Liver (tissue), 9 donors: Measurements from ENCODE around the gene CALCR. TPM values are rescaled to one million over a fixed set of nuclear protein-coding genes. Genes with fewer than 3 reads are reported as not detected.
A peak's percentile ranks its signal among the peaks of the same experiment; 100 is the strongest.

ENCODE experiments used
- DNase-seq: peaks from one replicate; pipeline ENCODE4 v3.0.0-alpha.2; 2017; ENCODE audit warnings: low spot score
- H3K27ac ChIP-seq, 2 donors: one replicate each; pipeline ENCODE4 v1.7.0; 2013; ENCODE audit warnings: inconsistent platforms in 2 of 2, low read length in 2 of 2, control low read depth in 1 of 2, low read depth in 1 of 2, mild to moderate bottlenecking in 1 of 2
- H3K27me3 ChIP-seq, 4 donors: one replicate each; pipeline versions ENCODE4 v1.6.1 to v1.7.0; 2013; ENCODE audit warnings: low read length in 3 of 4, inconsistent platforms in 1 of 4, mild to moderate bottlenecking in 1 of 4, moderate library complexity in 1 of 4; ENCODE audit not compliant: control insufficient read depth in 4 of 4, insufficient read depth in 4 of 4
- H3K36me3 ChIP-seq, 4 donors: one replicate each; pipeline versions ENCODE4 v1.6.1 to v1.7.0; 2013; ENCODE audit warnings: low read length in 3 of 4, mild to moderate bottlenecking in 3 of 4, low read depth in 1 of 4, moderate library complexity in 1 of 4; ENCODE audit not compliant: control insufficient read depth in 4 of 4, insufficient read depth in 3 of 4
- H3K4me1 ChIP-seq, 4 donors: one replicate each; pipeline versions ENCODE4 v1.6.1 to v1.7.0; 2013; ENCODE audit warnings: low read length in 3 of 4, mild to moderate bottlenecking in 3 of 4, moderate library complexity in 1 of 4; ENCODE audit not compliant: control insufficient read depth in 4 of 4, insufficient read depth in 4 of 4
- H3K4me3 ChIP-seq, 3 donors: one replicate each; pipeline versions ENCODE4 v1.6.1 to v1.7.0; 2013; ENCODE audit warnings: low read length in 3 of 3, control low read depth in 1 of 3, low read depth in 1 of 3, mild to moderate bottlenecking in 1 of 3
- H3K9ac ChIP-seq, 2 donors: one replicate each; pipeline ENCODE4 v1.7.0; 2013; ENCODE audit warnings: low read length in 2 of 2, mild to moderate bottlenecking in 2 of 2, moderate library complexity in 2 of 2, control low read depth in 1 of 2, low read depth in 1 of 2
- H3K9me3 ChIP-seq, 4 donors: one replicate each; pipeline versions ENCODE4 v1.6.1 to v1.7.0; 2013; ENCODE audit warnings: low read length in 3 of 4; ENCODE audit not compliant: control insufficient read depth in 4 of 4
- ATF3 ChIP-seq: IDR thresholded peaks from 2 replicates; pipeline ENCODE4 v1.6.1; 2016; ENCODE audit warnings: antibody characterized with exemption
- CTCF ChIP-seq: fragments of 150-350 bp; IDR thresholded peaks from 2 replicates; pipeline ENCODE4 v1.5.1; 2017; ENCODE audit warnings: improper control_type of control experiment, low read depth, low read length; ENCODE audit not compliant: missing input control
- EGR1 ChIP-seq, 2 donors: IDR thresholded peaks; 2 replicates each; pipeline ENCODE4 v1.6.1; 2016 to 2018; ENCODE audit warnings: antibody characterized with exemption in 2 of 2, low read depth in 2 of 2
- FOXA2 ChIP-seq: IDR thresholded peaks from 2 replicates; pipeline ENCODE4 v1.6.1; 2016; ENCODE audit warnings: antibody characterized with exemption
- HNF4A ChIP-seq, 2 donors: conservative IDR thresholded peaks; 2 replicates each; pipeline ENCODE4 v1.6.1; 2016; ENCODE audit warnings: antibody characterized with exemption in 2 of 2, mild to moderate bottlenecking in 2 of 2
- JUND ChIP-seq, 2 donors: IDR thresholded peaks; 2 replicates each; pipeline ENCODE4 v1.6.1; 2016; ENCODE audit warnings: antibody characterized with exemption in 2 of 2
- MAX ChIP-seq: IDR thresholded peaks from 2 replicates; pipeline ENCODE4 v1.6.1; 2016; ENCODE audit warnings: antibody characterized with exemption
- RAD21 ChIP-seq, 2 donors: IDR thresholded peaks; 2 replicates each; pipeline ENCODE4 v1.6.1; 2016; ENCODE audit warnings: antibody characterized with exemption in 2 of 2, mild to moderate bottlenecking in 2 of 2
- REST ChIP-seq: IDR thresholded peaks from 2 replicates; pipeline ENCODE4 v1.6.1; 2016; ENCODE audit warnings: antibody characterized with exemption, mild to moderate bottlenecking
- RXRA ChIP-seq, 2 donors: IDR thresholded peaks; 2 replicates each; pipeline ENCODE4 v1.6.1; 2017 to 2018; ENCODE audit warnings: antibody characterized with exemption in 2 of 2, mild to moderate bottlenecking in 1 of 2
- SP1 ChIP-seq: IDR thresholded peaks from 2 replicates; pipeline ENCODE4 v1.6.1; 2018; ENCODE audit warnings: antibody characterized with exemption, mild to moderate bottlenecking
- TAF1 ChIP-seq: conservative IDR thresholded peaks from 2 replicates; pipeline ENCODE4 v1.6.1; 2016; ENCODE audit warnings: antibody characterized with exemption, mild to moderate bottlenecking
- WGBS: extraction: QIAGEN DNeasy Blood & Tissue Kit; methylation state at CpG from one replicate; pipeline ENCODE4 v1.1.7; 2013; 5-methylcytosine and 5-hydroxymethylcytosine counted together
- polyA plus RNA-seq, 2 donors: library from polyadenylated mRNA; stranded (reverse) in 1 of 2; unstranded in 1 of 2; fragments of 200-250 nt in 1 of 2; fragments of >200 nt in 1 of 2; fragmentation: Nextera tagmentation in 1 of 2; extraction: Ambion mirVana in 1 of 2; gene quantifications; one replicate each; pipeline versions ENCODE4 v1.2.1 to v1.2.3, GENCODE V29; 2013 to 2015
- total RNA-seq, 2 donors: library from RNA; depleted of rRNA; stranded (reverse); fragments of >200 nt; gene quantifications; one replicate each; pipeline ENCODE4 v1.2.3, GENCODE V29; 2014
- TF ChIP-seq, protein P1 (sequence below): IDR thresholded peaks from 2 replicates; pipeline ENCODE4 v1.6.1; 2016; ENCODE audit warnings: antibody characterized with exemption
- donor health status: healthy.
- donor health status: healthy.
- donor health status: healthy.
- donor health status: healthy.
- donor health status: healthy.

The CALCR gene
- total and polyA plus RNA-seq, 4 donors, result 0.19 TPM; not detected in 3

GRCh38 chr7:93559639-93560491 lies 14.7 kb downstream of the CALCR start (continued):
- no peak for TF ChIP-seq REST

- Histone ChIP-seq H3K4me1 (no peaks in the 10 kb centered on the region), H3K27me3 (no peaks in the 10 kb centered on the region), H3K9me3 (no peaks in the 10 kb centered on the region), H3K4me3 (no peak overlapping the region), H3K36me3 (no peaks in the 10 kb centered on the region), H3K9ac (no peak overlapping the region), H3K27ac (no peak overlapping the region)
- no peak for TF ChIP-seq FOXA2
- TF ChIP-seq HNF4A (conservative IDR thresholded peaks at IDR 0.05), result peak in 1 of 2 donors; percentile 3
- no peak for TF ChIP-seq TAF1
- no peak for DNase-seq
- WGBS, result 69% methylated on average over 3 of the region's 3 CpGs
These were observed 15.6 kb downstream of the CALCR start for GRCh38 chr7:93558705-93559614.

DNA sequence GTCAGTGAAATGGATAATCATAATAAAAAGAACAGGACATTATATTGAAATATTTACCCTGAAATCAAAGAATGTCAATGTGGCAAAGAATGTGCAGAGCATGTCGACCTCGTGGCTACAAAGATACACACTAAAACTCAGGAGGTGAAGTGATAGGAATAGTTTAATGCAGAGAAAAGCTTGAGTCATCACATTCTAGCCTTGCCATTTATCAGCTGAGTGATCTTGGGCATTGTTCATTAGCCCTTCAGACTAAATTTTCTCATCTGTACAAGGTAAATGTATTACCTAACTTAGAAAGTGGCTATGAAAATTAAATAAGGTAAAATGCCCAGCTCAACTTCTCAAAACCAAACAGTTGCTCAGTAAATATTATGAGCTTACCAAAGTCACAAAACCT lies 22.6 kb downstream of the CALCR start:
- H3K27ac ChIP-seq, result no peak overlapping the region
- H3K4me1 ChIP-seq, result no peaks in the 10 kb centered on the region
- no peaks in the 10 kb centered on the region for H3K27me3 ChIP-seq
- no peak overlapping the region for H3K9ac ChIP-seq
- no peaks in the 10 kb centered on the region for H3K9me3 ChIP-seq
- no peak for TF ChIP-seq RAD21 (IDR thresholded peaks at IDR 0.05)
- no peak for TF ChIP-seq MAX
- TF ChIP-seq HNF4A (conservative IDR thresholded peaks at IDR 0.05), result no peak
- no peak for TF ChIP-seq EGR1 (IDR thresholded peaks at IDR 0.05; ENCODE audit: low read depth in 2 of 2)
- no peak for TF ChIP-seq ATF3
- no peak for TF ChIP-seq CTCF
- TF ChIP-seq REST, result no peak
- TF ChIP-seq, protein P1, sequence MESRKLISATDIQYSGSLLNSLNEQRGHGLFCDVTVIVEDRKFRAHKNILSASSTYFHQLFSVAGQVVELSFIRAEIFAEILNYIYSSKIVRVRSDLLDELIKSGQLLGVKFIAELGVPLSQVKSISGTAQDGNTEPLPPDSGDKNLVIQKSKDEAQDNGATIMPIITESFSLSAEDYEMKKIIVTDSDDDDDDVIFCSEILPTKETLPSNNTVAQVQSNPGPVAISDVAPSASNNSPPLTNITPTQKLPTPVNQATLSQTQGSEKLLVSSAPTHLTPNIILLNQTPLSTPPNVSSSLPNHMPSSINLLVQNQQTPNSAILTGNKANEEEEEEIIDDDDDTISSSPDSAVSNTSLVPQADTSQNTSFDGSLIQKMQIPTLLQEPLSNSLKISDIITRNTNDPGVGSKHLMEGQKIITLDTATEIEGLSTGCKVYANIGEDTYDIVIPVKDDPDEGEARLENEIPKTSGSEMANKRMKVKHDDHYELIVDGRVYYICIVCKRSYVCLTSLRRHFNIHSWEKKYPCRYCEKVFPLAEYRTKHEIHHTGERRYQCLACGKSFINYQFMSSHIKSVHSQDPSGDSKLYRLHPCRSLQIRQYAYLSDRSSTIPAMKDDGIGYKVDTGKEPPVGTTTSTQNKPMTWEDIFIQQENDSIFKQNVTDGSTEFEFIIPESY, result no peak
- no peak for TF ChIP-seq RXRA (IDR thresholded peaks at IDR 0.05)
- no peak for TF ChIP-seq JUND (IDR thresholded peaks at IDR 0.05)
- no peak for TF ChIP-seq SP1
- no peak overlapping the region for H3K4me3 ChIP-seq
- H3K36me3 ChIP-seq, result no peaks in the 10 kb centered on the region
- WGBS, result 78% methylated on average over 2 of the region's 2 CpGs
- no peak for DNase-seq
